Measurements from ENCODE around the gene PRR23E.

The PRR23E gene

GRCh38 chr3:127172211-127172610 lies 20.7 kb upstream of the PRR23E start:
- no peaks in the 10 kb centered on the region for H3K36me3 Mint-ChIP-seq (ENCODE audit: low read depth)
- no peak overlapping the region for H3K27ac Mint-ChIP-seq
- H3K27me3 Mint-ChIP-seq (ENCODE audit: low read depth), result no peaks in the 10 kb centered on the region

GRCh38 chr3:127172781-127173515 lies 20.0 kb upstream of the PRR23E start:
- H3K27ac Mint-ChIP-seq, result no peak overlapping the region
- no peaks in the 10 kb centered on the region for H3K27me3 Mint-ChIP-seq (ENCODE audit: low read depth)
- no peaks in the 10 kb centered on the region for H3K36me3 Mint-ChIP-seq (ENCODE audit: low read depth)

More at GRCh38 chr3:127172211-127172610, 20.7 kb upstream of the PRR23E start:
- H3K4me1 Mint-ChIP-seq (ENCODE audit: low read depth), result no peaks in the 10 kb centered on the region
- no peak overlapping the region for H3K4me3 Mint-ChIP-seq
- no peaks in the 10 kb centered on the region for H3K9me3 Mint-ChIP-seq

GRCh38 chr3:127173516-127174166 lies 19.3 kb upstream of the PRR23E start:
- Mint-ChIP-seq H3K4me3 (no peak overlapping the region), H3K4me1 (ENCODE audit: low read depth) (no peaks in the 10 kb centered on the region), H3K27me3 (ENCODE audit: low read depth) (no peaks in the 10 kb centered on the region), H3K36me3 (ENCODE audit: low read depth) (no peaks in the 10 kb centered on the region), H3K27ac (no peak overlapping the region), H3K9me3 (no peaks in the 10 kb centered on the region)

More at GRCh38 chr3:127172781-127173515, 20.0 kb upstream of the PRR23E start:
- no peaks in the 10 kb centered on the region for H3K4me1 Mint-ChIP-seq (ENCODE audit: low read depth)
- no peak overlapping the region for H3K4me3 Mint-ChIP-seq
- no peaks in the 10 kb centered on the region for H3K9me3 Mint-ChIP-seq

GRCh38 chr3:127174284-127174683 lies 18.6 kb upstream of the PRR23E start:
- no peak overlapping the region for H3K27ac Mint-ChIP-seq

GRCh38 chr3:127174715-127175140 lies 18.2 kb upstream of the PRR23E start:
- Mint-ChIP-seq H3K27ac (no peak overlapping the region), H3K27me3 (ENCODE audit: low read depth) (no peaks in the 10 kb centered on the region), H3K36me3 (ENCODE audit: low read depth) (no peaks in the 10 kb centered on the region), H3K9me3 (no peaks in the 10 kb centered on the region), H3K4me3 (no peak overlapping the region), H3K4me1 (ENCODE audit: low read depth) (no peaks in the 10 kb centered on the region)

More at GRCh38 chr3:127174284-127174683, 18.6 kb upstream of the PRR23E start:
- no peaks in the 10 kb centered on the region for H3K36me3 Mint-ChIP-seq (ENCODE audit: low read depth)
- H3K4me1 Mint-ChIP-seq (ENCODE audit: low read depth), result no peaks in the 10 kb centered on the region
- no peaks in the 10 kb centered on the region for H3K9me3 Mint-ChIP-seq
- no peaks in the 10 kb centered on the region for H3K27me3 Mint-ChIP-seq (ENCODE audit: low read depth)
- no peak overlapping the region for H3K4me3 Mint-ChIP-seq

- H3K27ac Mint-ChIP-seq, result no peak overlapping the region
- no peaks in the 10 kb centered on the region for H3K36me3 Mint-ChIP-seq (ENCODE audit: low read depth)
- no peak overlapping the region for H3K4me3 Mint-ChIP-seq
- H3K27me3 Mint-ChIP-seq (ENCODE audit: low read depth), result no peaks in the 10 kb centered on the region
- H3K4me1 Mint-ChIP-seq (ENCODE audit: low read depth), result no peaks in the 10 kb centered on the region
- no peaks in the 10 kb centered on the region for H3K9me3 Mint-ChIP-seq
Observed at GRCh38 chr3:127175272-127175671, 17.7 kb upstream of the PRR23E start.

- Mint-ChIP-seq H3K4me1 (ENCODE audit: low read depth) (no peaks in the 10 kb centered on the region), H3K27me3 (ENCODE audit: low read depth) (no peaks in the 10 kb centered on the region), H3K27ac (no peak overlapping the region), H3K4me3 (no peak overlapping the region), H3K9me3 (no peaks in the 10 kb centered on the region), H3K36me3 (ENCODE audit: low read depth) (no peaks in the 10 kb centered on the region)
Observed at GRCh38 chr3:127177226-127177625, 15.7 kb upstream of the PRR23E start.

GRCh38 chr3:127180859-127181258 lies 12.1 kb upstream of the PRR23E start:
- Mint-ChIP-seq H3K27ac (no peak overlapping the region), H3K36me3 (ENCODE audit: low read depth) (no peaks in the 10 kb centered on the region), H3K4me3 (no peak overlapping the region), H3K27me3 (ENCODE audit: low read depth) (no peaks in the 10 kb centered on the region), H3K9me3 (no peaks in the 10 kb centered on the region), H3K4me1 (ENCODE audit: low read depth) (no peaks in the 10 kb centered on the region)

- H3K36me3 Mint-ChIP-seq (ENCODE audit: low read depth), result no peaks in the 10 kb centered on the region
- no peaks in the 10 kb centered on the region for H3K4me1 Mint-ChIP-seq (ENCODE audit: low read depth)
Observed at GRCh38 chr3:127182431-127182830, 10.5 kb upstream of the PRR23E start.

GRCh38 chr3:127182848-127183714 lies 9.8 kb upstream of the PRR23E start:
- no peaks in the 10 kb centered on the region for H3K9me3 Mint-ChIP-seq
- no peaks in the 10 kb centered on the region for H3K4me1 Mint-ChIP-seq (ENCODE audit: low read depth)
- H3K4me3 Mint-ChIP-seq, result no peak overlapping the region
- no peaks in the 10 kb centered on the region for H3K36me3 Mint-ChIP-seq (ENCODE audit: low read depth)
- H3K27ac Mint-ChIP-seq, result no peak overlapping the region
- no peaks in the 10 kb centered on the region for H3K27me3 Mint-ChIP-seq (ENCODE audit: low read depth)

More at GRCh38 chr3:127182431-127182830, 10.5 kb upstream of the PRR23E start:
- H3K4me3 Mint-ChIP-seq, result no peak overlapping the region
- H3K27ac Mint-ChIP-seq, result no peak overlapping the region
- H3K9me3 Mint-ChIP-seq, result no peaks in the 10 kb centered on the region
- H3K27me3 Mint-ChIP-seq (ENCODE audit: low read depth), result no peaks in the 10 kb centered on the region

- Mint-ChIP-seq H3K27ac (no peak overlapping the region), H3K27me3 (ENCODE audit: low read depth) (peaks cover 8% of the 10 kb centered on the region), H3K4me1 (ENCODE audit: low read depth) (no peaks in the 10 kb centered on the region)
Observed at GRCh38 chr3:127183931-127184869, 8.7 kb upstream of the PRR23E start.

GRCh38 chr3:127184870-127185216 lies 8.1 kb upstream of the PRR23E start:
- Mint-ChIP-seq H3K27me3 (ENCODE audit: low read depth) (peaks cover 8% of the 10 kb centered on the region), H3K27ac (no peak overlapping the region), H3K4me3 (no peak overlapping the region), H3K36me3 (ENCODE audit: low read depth) (no peaks in the 10 kb centered on the region), H3K4me1 (ENCODE audit: low read depth) (no peaks in the 10 kb centered on the region), H3K9me3 (no peaks in the 10 kb centered on the region)

More at GRCh38 chr3:127183931-127184869, 8.7 kb upstream of the PRR23E start:
- Mint-ChIP-seq H3K36me3 (ENCODE audit: low read depth) (no peaks in the 10 kb centered on the region), H3K4me3 (no peak overlapping the region), H3K9me3 (no peaks in the 10 kb centered on the region)

GRCh38 chr3:127185268-127185667 lies 7.7 kb upstream of the PRR23E start:
- H3K36me3 Mint-ChIP-seq (ENCODE audit: low read depth), result no peaks in the 10 kb centered on the region

More at GRCh38 chr3:127185268-127185667, 7.7 kb upstream of the PRR23E start:
- no peaks in the 10 kb centered on the region for H3K9me3 Mint-ChIP-seq
- no peak overlapping the region for H3K4me3 Mint-ChIP-seq
- H3K4me1 Mint-ChIP-seq (ENCODE audit: low read depth), result no peaks in the 10 kb centered on the region
- H3K27me3 Mint-ChIP-seq (ENCODE audit: low read depth), result peaks cover 8% of the 10 kb centered on the region
- no peak overlapping the region for H3K27ac Mint-ChIP-seq

All from T-helper 1 cell treated with Interleukin-12 subunit alpha and Interleukin-12 subunit beta and Interleukin-4 antibody, amounts not matched to agents 30 μg/mL and 1 μg/mL, for 36 hours (primary cell).